OCI-LY3 (cell line): ENCODE measurements around the gene KATNIP.

ENCODE experiments used
- H2AFZ ChIP-seq: fragments of 200-600, 300-600 bp; shearing (Covaris generic); 2 replicates; pipeline ENCODE4 v1.6.0; 2014; ENCODE audit warnings: antibody characterized with exemption, low read depth, low read length
- H3K27ac ChIP-seq: fragments of 200-600, 300-600 bp; sonication (generic); 2 replicates; pipeline ENCODE4 v1.5.1; 2014; ENCODE audit warnings: mild to moderate bottlenecking, low read length, moderate library complexity, mixed read lengths
- H3K27me3 ChIP-seq: fragments of 200-600, 300-600 bp; sonication (generic); 2 replicates; pipeline ENCODE4 v1.6.1; 2014; ENCODE audit warnings: low read depth, low read length, mixed read lengths
- H3K36me3 ChIP-seq: fragments of 200-600, 300-600 bp; sonication (generic); replicated peaks from 2 replicates; pipeline ENCODE3; 2014; ENCODE audit warnings: low read depth, low read length, mixed read lengths
- H3K4me1 ChIP-seq: fragments of 300-600, 200-600 bp; sonication (generic); 2 replicates; pipeline ENCODE4 v1.6.1; 2014; ENCODE audit warnings: low read length, mixed read lengths
- H3K4me2 ChIP-seq: fragments of 200-600, 300-600 bp; sonication (generic); 2 replicates; pipeline ENCODE4 v1.6.1; 2014; ENCODE audit warnings: low read length, mixed read lengths
- H3K4me3 ChIP-seq: fragments of 300-600, 200-600 bp; sonication (generic); 2 replicates; pipeline ENCODE4 v1.5.1; 2014; ENCODE audit warnings: antibody characterized with exemption, mild to moderate bottlenecking, low read length, moderate library complexity
- H3K79me2 ChIP-seq: fragments of 300-600, 200-600 bp; shearing (Covaris generic); 2 replicates; pipeline ENCODE4 v1.6.1; 2014; ENCODE audit warnings: mild to moderate bottlenecking, low read length, mixed read lengths
- H3K9ac ChIP-seq: fragments of 300-600, 200-600 bp; shearing (Covaris generic); 2 replicates; pipeline ENCODE4 v1.6.0; 2014; ENCODE audit warnings: mild to moderate bottlenecking, low read length, moderate library complexity
- H3K9me3 ChIP-seq: fragments of 200-600, 300-600 bp; shearing (Covaris generic); 2 replicates; pipeline ENCODE4 v1.6.1; 2014; ENCODE audit warnings: low read length, mixed read lengths; ENCODE audit not compliant: insufficient read depth
- H4K20me1 ChIP-seq: fragments of 200-600, 300-600 bp; sonication (generic); 2 replicates; pipeline ENCODE4 v1.6.1; 2016; ENCODE audit warnings: low read length, mixed read lengths; ENCODE audit not compliant: insufficient read depth
- CTCF ChIP-seq: fragments of 200-600, 300-600 bp; sonication (generic); IDR thresholded peaks from 2 replicates; pipeline ENCODE4 v1.5.1; 2014; ENCODE audit warnings: antibody characterized with exemption, low read length, low read depth
- EZH2phosphoT487 ChIP-seq: fragments of 200-600 bp; shearing (Covaris generic); IDR thresholded peaks from 2 replicates; pipeline ENCODE4 v1.6.1; 2018; ENCODE audit warnings: antibody characterized with exemption, mixed run types, low read depth

Gene KATNIP

GRCh38 chr16:27591837-27592236, 41.9 kb downstream of the KATNIP start:
- Histone ChIP-seq H4K20me1 (no peaks in the 10 kb centered on the region), H3K9me3 (no peaks in the 10 kb centered on the region), H3K79me2 (no peaks in the 10 kb centered on the region), H2AFZ (no peak overlapping the region), H3K27ac (no peak overlapping the region), H3K4me2 (no peak overlapping the region), H3K27me3 (no peaks in the 10 kb centered on the region), H3K4me1 (no peaks in the 10 kb centered on the region), H3K4me3 (no peak overlapping the region), H3K9ac (no peak overlapping the region), H3K36me3 (no peaks in the 10 kb centered on the region)
- TF ChIP-seq EZH2phosphoT487 (no peak), CTCF (no peak)

- Histone ChIP-seq H4K20me1 (no peaks in the 10 kb centered on the region), H3K4me3 (no peak overlapping the region), H3K36me3 (no peaks in the 10 kb centered on the region), H3K27ac (no peak overlapping the region), H3K4me1 (no peaks in the 10 kb centered on the region), H2AFZ (no peak overlapping the region), H3K79me2 (no peaks in the 10 kb centered on the region), H3K9me3 (no peaks in the 10 kb centered on the region), H3K9ac (no peak overlapping the region), H3K4me2 (no peak overlapping the region), H3K27me3 (no peaks in the 10 kb centered on the region)
- no peak for TF ChIP-seq EZH2phosphoT487
- no peak for TF ChIP-seq CTCF
Measured at GRCh38 chr16:27595475-27595874, 45.5 kb downstream of the KATNIP start.

- Histone ChIP-seq H3K9me3 (no peaks in the 10 kb centered on the region), H3K4me1 (no peaks in the 10 kb centered on the region), H3K27me3 (no peaks in the 10 kb centered on the region), H3K9ac (no peak overlapping the region), H3K36me3 (no peaks in the 10 kb centered on the region), H4K20me1 (no peaks in the 10 kb centered on the region), H3K27ac (no peak overlapping the region), H3K4me3 (no peak overlapping the region), H3K79me2 (no peaks in the 10 kb centered on the region), H2AFZ (no peak overlapping the region), H3K4me2 (no peak overlapping the region)
- TF ChIP-seq EZH2phosphoT487 (no peak), CTCF (no peak)
Measured at GRCh38 chr16:27595993-27596392, 46.0 kb downstream of the KATNIP start.

GRCh38 chr16:27596411-27596810, 46.5 kb downstream of the KATNIP start:
- no peak overlapping the region for H3K4me3 ChIP-seq
- no peaks in the 10 kb centered on the region for H3K4me1 ChIP-seq
- no peaks in the 10 kb centered on the region for H3K27me3 ChIP-seq
- H3K27ac ChIP-seq: no peak overlapping the region
- no peak overlapping the region for H3K4me2 ChIP-seq
- H3K36me3 ChIP-seq: no peaks in the 10 kb centered on the region
- H2AFZ ChIP-seq: no peak overlapping the region
- no peak overlapping the region for H3K9ac ChIP-seq
- H4K20me1 ChIP-seq: no peaks in the 10 kb centered on the region
- TF ChIP-seq EZH2phosphoT487 (no peak), CTCF (no peak)
- H3K79me2 ChIP-seq: no peaks in the 10 kb centered on the region
- H3K9me3 ChIP-seq: no peaks in the 10 kb centered on the region
